ENCODE results near the gene BCR.

The BCR gene

GRCh38 chr22:23206915-23207314 lies 26.6 kb downstream of the BCR start:
- TF ChIP-seq, protein P1, sequence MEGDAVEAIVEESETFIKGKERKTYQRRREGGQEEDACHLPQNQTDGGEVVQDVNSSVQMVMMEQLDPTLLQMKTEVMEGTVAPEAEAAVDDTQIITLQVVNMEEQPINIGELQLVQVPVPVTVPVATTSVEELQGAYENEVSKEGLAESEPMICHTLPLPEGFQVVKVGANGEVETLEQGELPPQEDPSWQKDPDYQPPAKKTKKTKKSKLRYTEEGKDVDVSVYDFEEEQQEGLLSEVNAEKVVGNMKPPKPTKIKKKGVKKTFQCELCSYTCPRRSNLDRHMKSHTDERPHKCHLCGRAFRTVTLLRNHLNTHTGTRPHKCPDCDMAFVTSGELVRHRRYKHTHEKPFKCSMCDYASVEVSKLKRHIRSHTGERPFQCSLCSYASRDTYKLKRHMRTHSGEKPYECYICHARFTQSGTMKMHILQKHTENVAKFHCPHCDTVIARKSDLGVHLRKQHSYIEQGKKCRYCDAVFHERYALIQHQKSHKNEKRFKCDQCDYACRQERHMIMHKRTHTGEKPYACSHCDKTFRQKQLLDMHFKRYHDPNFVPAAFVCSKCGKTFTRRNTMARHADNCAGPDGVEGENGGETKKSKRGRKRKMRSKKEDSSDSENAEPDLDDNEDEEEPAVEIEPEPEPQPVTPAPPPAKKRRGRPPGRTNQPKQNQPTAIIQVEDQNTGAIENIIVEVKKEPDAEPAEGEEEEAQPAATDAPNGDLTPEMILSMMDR (conservative IDR thresholded peaks at IDR 0.05; ENCODE audit: low read depth, low read length), result no peak
- H4K20me1 ChIP-seq (ENCODE audit: insufficient read depth), result peaks cover 14% of the 10 kb centered on the region; the same call in 1 of the 2 replicates
- H3K79me2 ChIP-seq (ENCODE audit: insufficient read depth, low read depth), result peaks cover 96% of the 10 kb centered on the region
- peaks cover 23% of the 10 kb centered on the region for H3K4me1 ChIP-seq (ENCODE audit: low read depth, poor library complexity, severe bottlenecking)
- no peaks in the 10 kb centered on the region for H3K27me3 ChIP-seq (ENCODE audit: insufficient read depth, low read depth)
- H3K9ac ChIP-seq, result no peak overlapping the region
- no peak overlapping the region for H3K4me3 ChIP-seq (IDR thresholded peaks at IDR 0.05; ENCODE audit: insufficient read depth, low read depth, low read length)
- no peak overlapping the region for H3K27ac ChIP-seq
- H2AFZ ChIP-seq (ENCODE audit: low read depth), result no peak overlapping the region
- H3K36me3 ChIP-seq (ENCODE audit: insufficient read depth), result no peaks in the 10 kb centered on the region
- no peak overlapping the region for H3K4me2 ChIP-seq

DNA sequence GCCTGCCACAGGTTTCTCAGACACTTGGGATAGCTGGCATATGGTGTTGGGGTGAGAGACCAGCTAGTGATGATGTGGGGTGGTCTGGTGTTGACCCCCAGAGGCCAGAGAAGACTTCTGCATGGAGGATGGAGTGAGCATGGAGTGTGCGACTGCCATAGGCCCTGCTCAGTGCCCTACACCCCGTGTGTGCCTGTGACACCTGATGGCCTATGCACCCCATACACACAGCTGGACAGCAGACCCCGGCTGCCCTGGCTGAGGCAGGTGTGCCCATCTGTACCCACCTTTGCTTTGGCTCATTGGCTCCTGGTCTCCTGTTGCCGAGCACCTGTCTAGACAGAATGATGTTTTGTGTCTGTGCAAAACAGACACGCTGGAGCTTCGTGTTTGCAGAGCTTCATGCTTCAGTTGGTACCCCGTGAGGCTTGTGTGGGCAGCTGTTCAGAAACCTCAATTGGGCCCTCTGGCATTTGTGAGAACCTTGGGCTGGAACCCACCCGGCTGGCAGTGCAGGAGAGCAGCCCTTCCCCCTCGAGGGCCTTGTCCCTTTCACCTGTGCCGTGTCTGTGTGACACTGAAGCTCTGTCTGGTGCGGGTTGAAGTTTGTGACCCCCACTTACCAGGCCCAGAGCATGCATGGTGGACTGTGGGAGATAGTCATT lies 27.6 kb downstream of the BCR start:
- Histone ChIP-seq H3K4me1 (ENCODE audit: low read depth, poor library complexity, severe bottlenecking) (peaks cover 23% of the 10 kb centered on the region), H3K4me3 (IDR thresholded peaks at IDR 0.05; ENCODE audit: insufficient read depth, low read depth, low read length) (no peak overlapping the region), H3K79me2 (ENCODE audit: insufficient read depth, low read depth) (peaks cover 97% of the 10 kb centered on the region), H3K27ac (no peak overlapping the region), H2AFZ (ENCODE audit: low read depth) (no peak overlapping the region), H3K9ac (no peak overlapping the region), H3K27me3 (ENCODE audit: insufficient read depth, low read depth) (no peaks in the 10 kb centered on the region), H3K36me3 (ENCODE audit: insufficient read depth) (no peaks in the 10 kb centered on the region), H4K20me1 (ENCODE audit: insufficient read depth) (peaks cover 14% of the 10 kb centered on the region; the same call in 1 of the 2 replicates), H3K4me2 (no peak overlapping the region)
- TF ChIP-seq, protein P1 (conservative IDR thresholded peaks at IDR 0.05; ENCODE audit: low read depth, low read length), result no peak

DNA sequence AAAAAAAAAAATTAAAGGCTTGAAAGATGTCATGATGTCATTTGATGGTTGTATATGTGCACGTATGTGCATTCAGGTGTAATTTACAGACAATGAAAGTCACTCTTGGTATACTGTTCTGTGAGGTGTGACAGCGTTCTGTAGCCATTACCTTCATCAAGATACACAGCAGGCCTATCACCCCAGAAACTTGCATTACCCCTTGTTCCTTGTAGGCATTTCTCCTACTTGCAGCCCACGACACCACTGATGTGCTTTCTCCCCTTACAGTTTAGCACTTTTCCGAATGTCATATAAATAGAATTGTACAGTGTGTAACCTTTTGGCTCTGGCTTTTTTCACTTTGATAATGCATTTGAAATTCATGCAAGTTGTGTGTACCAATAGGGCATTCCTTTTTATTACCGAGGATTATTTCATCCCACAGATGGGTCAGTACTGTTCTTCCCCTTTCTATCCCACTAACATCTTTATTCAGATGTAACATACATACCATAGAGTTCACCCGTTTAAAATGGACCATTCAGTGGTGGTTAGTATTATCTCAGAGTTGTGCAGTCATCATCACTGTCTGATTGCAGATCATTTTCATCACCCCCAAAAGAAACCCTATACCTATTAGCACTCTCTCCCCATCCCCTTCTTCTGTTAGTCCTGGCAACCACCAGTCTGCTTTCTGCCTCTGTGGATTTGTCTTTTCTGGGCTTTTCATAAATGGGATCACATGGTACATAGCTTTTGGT lies 30.3 kb downstream of the BCR start:
- no peaks in the 10 kb centered on the region for H3K36me3 ChIP-seq (ENCODE audit: insufficient read depth)
- peaks cover 7% of the 10 kb centered on the region for H3K4me1 ChIP-seq (ENCODE audit: low read depth, poor library complexity, severe bottlenecking)
- H3K27ac ChIP-seq, result no peak overlapping the region
- H3K4me2 ChIP-seq, result no peak overlapping the region
- no peak overlapping the region for H3K9ac ChIP-seq
- peaks cover 97% of the 10 kb centered on the region for H3K79me2 ChIP-seq (ENCODE audit: insufficient read depth, low read depth)
- H4K20me1 ChIP-seq (ENCODE audit: insufficient read depth), result peaks cover 17% of the 10 kb centered on the region
- no peak overlapping the region for H2AFZ ChIP-seq (ENCODE audit: low read depth)
- no peaks in the 10 kb centered on the region for H3K27me3 ChIP-seq (ENCODE audit: insufficient read depth, low read depth)
- TF ChIP-seq, protein P1 (conservative IDR thresholded peaks at IDR 0.05; ENCODE audit: low read depth, low read length), result no peak
- no peak overlapping the region for H3K4me3 ChIP-seq (IDR thresholded peaks at IDR 0.05; ENCODE audit: insufficient read depth, low read depth, low read length)

DNA sequence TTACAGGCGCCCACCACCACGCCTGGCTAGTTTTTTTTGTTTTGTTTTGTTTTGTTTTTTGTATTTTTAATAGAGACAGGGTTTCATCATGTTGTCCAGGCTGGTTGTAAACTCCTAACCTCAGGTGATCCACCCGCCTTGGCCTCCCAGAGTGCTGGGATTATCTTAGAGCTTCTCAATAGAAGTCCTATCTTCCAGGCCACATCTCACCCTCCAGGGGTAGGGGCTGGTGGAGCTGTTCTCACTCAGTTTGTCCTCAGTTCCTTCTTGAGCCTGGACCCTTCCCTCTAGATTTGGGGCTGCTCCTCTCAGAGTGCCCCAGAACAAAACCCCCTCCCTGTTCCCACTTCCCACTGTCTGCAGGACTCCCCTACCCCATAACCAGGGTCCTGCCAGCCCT lies 31.3 kb downstream of the BCR start:
- H3K27me3 ChIP-seq (ENCODE audit: insufficient read depth, low read depth), result no peaks in the 10 kb centered on the region
- peaks cover 24% of the 10 kb centered on the region for H4K20me1 ChIP-seq (ENCODE audit: insufficient read depth)
- no peaks in the 10 kb centered on the region for H3K36me3 ChIP-seq (ENCODE audit: insufficient read depth)
- no peak overlapping the region for H3K27ac ChIP-seq
- H2AFZ ChIP-seq (ENCODE audit: low read depth), result no peak overlapping the region
- H3K4me2 ChIP-seq, result no peak overlapping the region
- TF ChIP-seq, protein P1 (conservative IDR thresholded peaks at IDR 0.05; ENCODE audit: low read depth, low read length), result no peak
- H3K4me1 ChIP-seq (ENCODE audit: low read depth, poor library complexity, severe bottlenecking), result peaks cover 5% of the 10 kb centered on the region
- H3K79me2 ChIP-seq (ENCODE audit: insufficient read depth, low read depth), result peaks cover 97% of the 10 kb centered on the region
- no peak overlapping the region for H3K9ac ChIP-seq
- no peak overlapping the region for H3K4me3 ChIP-seq (IDR thresholded peaks at IDR 0.05; ENCODE audit: insufficient read depth, low read depth, low read length)
